OCI-M2 (cell line): ENCODE results near the gene EIF5.
"Not testable (repeated sequence)": the region's sequence is repeated elsewhere in the genome, so short reads cannot be mapped to it uniquely, and the experiment has no call there.

Source experiments
- DNase-seq: peaks from one replicate; lab custom pipeline; 2025; ENCODE audit not compliant: unreplicated experiment; lab: John Stamatoyannopoulos, UW

Gene EIF5

GRCh38 chr14:103332143-103332919 lies 1.7 kb upstream of the EIF5 start:
- DNase-seq: no peak

GRCh38 chr14:103334644-103335622 lies 896 bp downstream of the EIF5 start:
- DNase-seq: no peak

DNA sequence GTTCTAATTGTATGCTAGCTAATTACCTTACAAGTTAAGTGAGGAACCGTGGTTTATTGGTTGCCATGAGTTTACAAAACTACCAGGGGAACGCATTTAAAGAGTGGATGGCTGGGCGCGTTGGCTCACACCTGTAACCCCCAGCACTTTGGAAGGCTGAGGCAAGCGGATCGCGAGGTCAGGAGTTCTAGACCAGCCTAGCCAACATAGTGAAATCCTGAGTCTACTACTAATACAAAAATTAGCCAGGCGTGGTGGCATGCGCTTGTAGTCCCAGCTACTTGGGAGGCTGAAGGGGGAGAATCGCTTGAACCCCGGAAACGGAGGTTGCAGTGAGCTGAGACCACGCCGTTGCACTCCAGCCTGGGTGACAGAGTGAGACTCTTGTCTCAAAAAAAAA lies 2.2 kb downstream of the EIF5 start:
- DNase-seq: no peak

GRCh38 chr14:103337794-103338193 lies 3.8 kb downstream of the EIF5 start:
- no peak for DNase-seq

GRCh38 chr14:103339561-103339960 lies 5.5 kb downstream of the EIF5 start:
- DNase-seq: no peak

DNA sequence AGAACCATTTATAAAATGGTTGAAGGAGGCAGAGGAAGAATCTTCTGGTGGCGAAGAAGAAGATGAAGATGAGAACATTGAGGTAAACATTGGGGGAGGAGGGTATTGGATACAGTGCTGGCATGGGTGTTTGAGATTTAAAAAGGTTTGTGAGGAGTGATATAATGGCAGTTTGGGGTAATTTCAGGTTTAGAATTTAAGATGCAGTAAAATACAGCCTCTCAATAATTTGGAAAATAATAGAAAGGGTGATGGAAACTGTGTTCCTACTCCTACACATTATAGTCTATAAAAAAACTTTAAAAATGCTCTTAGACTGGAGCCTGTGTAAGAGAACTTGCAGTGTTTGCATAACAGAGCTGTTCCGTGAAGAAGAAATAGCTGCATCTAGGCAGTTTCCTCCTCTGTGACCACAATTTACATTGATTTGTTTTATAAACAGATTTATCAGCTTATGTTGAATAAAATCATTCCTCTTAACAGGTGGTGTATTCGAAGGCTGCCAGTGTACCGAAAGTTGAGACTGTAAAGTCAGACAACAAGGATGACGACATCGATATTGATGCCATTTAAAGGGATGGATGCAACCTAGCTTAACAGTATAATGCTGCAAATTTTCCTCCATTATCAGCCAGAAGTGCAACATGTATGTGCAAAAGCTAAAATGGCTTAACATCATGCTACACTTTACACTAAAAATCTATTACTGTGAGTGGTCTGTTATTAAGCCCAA lies 6.6 kb downstream of the EIF5 start:
- DNase-seq: no peak

GRCh38 chr14:103341250-103342129 lies 7.5 kb downstream of the EIF5 start:
- DNase-seq: no peak

GRCh38 chr14:103343164-103343879 lies 9.3 kb downstream of the EIF5 start:
- no peak for DNase-seq

DNA sequence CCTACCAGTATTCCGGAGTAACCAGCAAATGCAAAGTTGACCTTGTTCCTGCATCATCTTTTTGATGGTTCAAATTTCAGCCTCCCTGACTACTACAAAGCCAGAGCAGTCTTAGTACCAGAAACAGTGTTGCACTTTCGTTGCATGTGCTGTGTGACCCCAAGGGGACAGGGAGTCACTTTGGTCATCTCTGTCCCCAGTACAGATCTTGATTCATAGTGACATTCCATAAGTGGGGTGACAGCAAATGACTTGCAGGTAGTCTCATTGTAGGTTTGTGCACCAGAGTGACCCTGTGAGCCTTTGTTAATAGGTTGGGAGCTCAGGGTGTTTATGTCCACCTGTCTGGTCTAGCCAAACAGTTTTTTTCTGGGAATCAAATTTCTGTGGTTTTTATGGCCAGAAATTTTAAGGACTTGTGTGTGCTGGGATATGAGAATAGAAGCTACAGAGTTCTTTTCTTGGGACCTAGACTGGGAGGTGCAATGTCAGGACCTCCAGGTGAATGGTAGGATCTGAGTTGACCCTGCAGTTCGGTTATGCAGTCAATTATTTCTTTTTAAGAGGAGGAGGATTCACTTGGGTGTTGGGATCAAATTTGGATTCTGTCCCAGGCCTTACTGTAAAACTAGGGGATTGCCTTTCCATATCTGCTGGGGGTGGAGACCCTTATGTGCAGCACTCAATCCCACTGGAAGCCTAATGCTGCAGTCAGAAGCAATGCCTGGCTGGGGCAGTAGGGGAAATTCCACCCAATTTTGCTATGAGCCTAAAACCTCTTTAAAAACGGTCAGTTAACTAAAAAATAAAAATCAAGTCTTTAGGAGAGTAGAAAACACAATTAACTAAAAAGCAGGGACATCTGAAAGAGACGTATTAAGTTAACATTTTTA lies 10.1 kb downstream of the EIF5 start:
- DNase-seq: no peak

- no peak for DNase-seq
These were observed 12.2 kb downstream of the EIF5 start for GRCh38 chr14:103346286-103346685.

- no peak for DNase-seq
These were observed 13.2 kb downstream of the EIF5 start for GRCh38 chr14:103347091-103347815.

DNA sequence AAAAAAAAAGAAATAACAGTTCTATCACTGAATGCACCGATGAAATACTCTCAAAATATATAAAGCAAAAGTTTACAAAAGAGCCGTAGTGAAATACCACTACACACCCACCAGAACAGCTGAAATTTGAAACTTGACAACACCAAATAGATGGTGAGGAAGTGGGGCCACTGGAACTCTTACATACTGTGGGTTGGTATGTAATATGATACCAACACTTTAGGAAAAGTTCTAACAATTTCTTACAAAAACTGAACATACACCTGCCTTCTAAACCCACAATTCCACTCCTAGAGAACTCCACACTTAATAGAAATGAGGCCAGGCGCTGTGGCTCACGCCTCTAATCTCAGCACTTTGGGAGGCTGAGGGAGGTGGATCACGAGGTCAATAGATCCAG lies 14.1 kb downstream of the EIF5 start:
- DNase-seq: no peak

- no peak for DNase-seq
These were observed 15.9 kb downstream of the EIF5 start for GRCh38 chr14:103349982-103350381.

- no peak for DNase-seq
These were observed 19.3 kb downstream of the EIF5 start for GRCh38 chr14:103353362-103353761.

GRCh38 chr14:103354141-103354540 lies 20.1 kb downstream of the EIF5 start:
- no peak for DNase-seq

GRCh38 chr14:103356024-103356682 lies 22.1 kb downstream of the EIF5 start:
- no peak for DNase-seq

- not testable (repeated sequence) for DNase-seq
These were observed 23.5 kb downstream of the EIF5 start for GRCh38 chr14:103357552-103357951.

DNA sequence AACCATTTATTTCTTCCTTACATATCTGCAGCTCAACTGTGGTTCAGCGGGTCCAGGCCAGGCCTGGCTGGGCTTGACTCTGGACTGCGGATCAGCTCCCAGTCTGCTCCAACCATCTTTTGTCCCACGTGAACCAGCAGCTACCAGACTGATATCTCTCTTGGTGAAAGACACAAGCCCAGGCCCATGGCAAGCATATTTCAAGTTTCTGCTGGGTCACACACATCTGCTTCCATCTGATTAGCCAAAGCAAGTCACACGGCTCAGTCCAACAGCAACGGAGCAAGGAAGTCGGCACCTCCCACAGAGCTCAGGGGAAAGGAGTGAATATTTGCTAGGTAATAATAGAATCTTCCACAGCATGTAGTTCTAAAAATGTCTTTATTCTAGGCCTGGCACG lies 26.5 kb downstream of the EIF5 start:
- DNase-seq: no peak
